Measurements from ENCODE around the gene GRPEL1. TPM values are rescaled to one million over a fixed set of nuclear protein-coding genes. Genes with fewer than 3 reads are reported as not detected.

GRPEL1 gene
- total RNA-seq, 4 donors from 2014 or later, result 7.4 to 55.0 (median 21.4) TPM

GRCh38 chr4:7070729-7071511, 3.1 kb upstream of the GRPEL1 start:
- Histone ChIP-seq H3K4me1 (peaks cover 0 to 16% of the 10 kb centered on the region in 2 donors), H3K36me3 (no peaks in the 10 kb centered on the region), H3K9me3 (no peaks in the 10 kb centered on the region), H3K27ac (no peak overlapping the region), H3K4me3 (no peak overlapping the region), H3K27me3 (no peaks in the 10 kb centered on the region)
- TF ChIP-seq CTCF (IDR thresholded peaks at IDR 0.05) (peak; percentile 97 to 99 (median 98)), POLR2A (IDR thresholded peaks at IDR 0.05) (no peak)
- intact Hi-C loops (cut with DNase I; ENCODE audit: low total_unique reads), result loop anchor here (10.0 kb wide), 1 partner anchor 86 kb away; no protein-coding TSS in a partner anchor
- DNase-seq, result peak; percentile 77 to 78

GRCh38 chr4:7068883-7069282, 1.0 kb upstream of the GRPEL1 start:
- no peak for DNase-seq
- H3K4me3 ChIP-seq, result peak overlapping the region; percentile 53 to 73

GRCh38 chr4:7068279-7068842, 497 bp upstream of the GRPEL1 start:
- Histone ChIP-seq H3K27me3 (no peaks in the 10 kb centered on the region), H3K4me3 (peak overlapping the region; percentile 53 to 73), H3K4me1 (peaks cover 0 to 16% of the 10 kb centered on the region in 2 donors), H3K27ac (peak overlapping the region; percentile 88 to 92), H3K36me3 (no peaks in the 10 kb centered on the region), H3K9me3 (no peaks in the 10 kb centered on the region)
- TF ChIP-seq POLR2A (IDR thresholded peaks at IDR 0.05), result peak; percentile 63 to 74
- peak in 2 of 4 experiments; percentile 7 to 16 for TF ChIP-seq CTCF (IDR thresholded peaks at IDR 0.05)
- intact Hi-C loops (cut with DNase I; ENCODE audit: low total_unique reads), result loop anchor here (2.0 kb wide), 1 partner anchor 24 kb away; no protein-coding TSS in a partner anchor
- no peak for DNase-seq

More at GRCh38 chr4:7068883-7069282, 1.0 kb upstream of the GRPEL1 start:
- Histone ChIP-seq H3K9me3 (no peaks in the 10 kb centered on the region), H3K27ac (peak overlapping the region; percentile 88 to 92), H3K27me3 (no peaks in the 10 kb centered on the region), H3K4me1 (peaks cover 0 to 16% of the 10 kb centered on the region in 2 donors), H3K36me3 (no peaks in the 10 kb centered on the region)
- intact Hi-C loops (cut with DNase I; ENCODE audit: low total_unique reads), result loop anchor here (2.0 kb wide), 1 partner anchor 24 kb away; no protein-coding TSS in a partner anchor
- no peak for TF ChIP-seq CTCF (IDR thresholded peaks at IDR 0.05)
- TF ChIP-seq POLR2A (IDR thresholded peaks at IDR 0.05), result no peak

- peak overlapping the region; percentile 58 to 66 for H3K4me3 ChIP-seq
- H3K4me1 ChIP-seq, result peaks cover 0 to 16% of the 10 kb centered on the region in 2 donors
- DNase-seq, result no peak
- intact Hi-C loops (cut with DNase I; ENCODE audit: low total_unique reads), result no loop called here
- H3K9me3 ChIP-seq, result no peaks in the 10 kb centered on the region
- H3K27ac ChIP-seq, result peak overlapping the region; percentile 52 to 79
- H3K36me3 ChIP-seq, result no peaks in the 10 kb centered on the region
- H3K27me3 ChIP-seq, result no peaks in the 10 kb centered on the region
- TF ChIP-seq CTCF (IDR thresholded peaks at IDR 0.05), result no peak
- no peak for TF ChIP-seq POLR2A (IDR thresholded peaks at IDR 0.05)
Measured at GRCh38 chr4:7067126-7067451, 775 bp downstream of the GRPEL1 start.

GRCh38 chr4:7066493-7066892, 1.4 kb downstream of the GRPEL1 start:
- no peaks in the 10 kb centered on the region for H3K27me3 ChIP-seq
- peaks cover 0 to 16% of the 10 kb centered on the region in 2 donors for H3K4me1 ChIP-seq
- H3K27ac ChIP-seq, result no peak overlapping the region
- H3K36me3 ChIP-seq, result no peaks in the 10 kb centered on the region
- intact Hi-C loops (cut with DNase I; ENCODE audit: low total_unique reads), result no loop called here
- no peak overlapping the region for H3K4me3 ChIP-seq
- TF ChIP-seq POLR2A (IDR thresholded peaks at IDR 0.05), result no peak
- no peak for TF ChIP-seq CTCF (IDR thresholded peaks at IDR 0.05)
- peak in 1 of 2 donors; percentile 12 for DNase-seq
- H3K9me3 ChIP-seq, result no peaks in the 10 kb centered on the region
